CD4-positive, alpha-beta T cell treated with Interleukin-15 for 4 hours (primary cell): ENCODE measurements around the gene DPYSL4.

Experiments
- DNase-seq: peaks from one replicate; pipeline ENCODE4 v3.0.0-alpha.2; 2020; ENCODE audit warnings: low spot score

Gene DPYSL4

GRCh38 chr10:132243141-132243540 is 56.4 kb downstream of the DPYSL4 start:
- no peak for DNase-seq

- no peak for DNase-seq
These were observed 56.9 kb downstream of the DPYSL4 start for GRCh38 chr10:132243626-132244025.

DNA sequence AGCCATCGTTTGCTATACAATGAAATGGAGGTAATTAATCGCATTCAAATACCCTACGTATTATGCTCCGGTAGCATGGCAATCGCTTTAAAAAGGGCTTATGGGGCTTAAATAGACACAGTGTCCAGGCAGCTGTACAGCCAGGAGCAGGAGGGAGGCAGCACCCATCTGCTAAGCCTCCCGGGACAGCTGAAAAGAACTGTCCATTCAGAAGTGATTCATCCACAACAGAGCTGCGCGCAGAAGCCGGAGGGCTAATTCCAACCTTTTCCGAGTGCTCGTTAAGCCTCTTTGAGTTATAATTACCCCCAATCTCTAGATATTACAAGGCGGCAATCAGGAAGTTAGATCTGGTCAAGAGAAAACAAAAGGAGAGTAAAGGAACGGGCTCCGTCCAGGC is 58.3 kb downstream of the DPYSL4 start:
- no peak for DNase-seq

DNA sequence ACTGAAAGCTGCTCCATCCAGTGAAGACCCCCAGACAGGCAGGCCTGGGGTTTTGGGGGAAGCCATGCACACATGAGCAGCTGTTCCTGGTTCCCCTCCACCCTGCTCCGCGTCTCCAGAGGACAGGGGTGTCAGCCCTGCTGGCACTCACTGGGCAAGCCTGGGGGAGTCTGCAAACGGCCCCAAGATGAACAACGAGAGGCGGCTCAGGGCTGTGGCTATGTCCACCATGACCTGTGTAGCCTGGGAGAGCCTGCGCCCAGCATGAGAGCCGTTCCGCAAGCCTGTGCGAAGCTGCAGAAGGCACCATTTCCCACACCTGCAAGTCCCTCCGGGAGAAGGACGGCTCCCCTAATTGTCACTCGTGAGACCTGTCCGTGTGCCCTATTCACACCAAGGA is 59.5 kb downstream of the DPYSL4 start:
- DNase-seq = no peak

DNA sequence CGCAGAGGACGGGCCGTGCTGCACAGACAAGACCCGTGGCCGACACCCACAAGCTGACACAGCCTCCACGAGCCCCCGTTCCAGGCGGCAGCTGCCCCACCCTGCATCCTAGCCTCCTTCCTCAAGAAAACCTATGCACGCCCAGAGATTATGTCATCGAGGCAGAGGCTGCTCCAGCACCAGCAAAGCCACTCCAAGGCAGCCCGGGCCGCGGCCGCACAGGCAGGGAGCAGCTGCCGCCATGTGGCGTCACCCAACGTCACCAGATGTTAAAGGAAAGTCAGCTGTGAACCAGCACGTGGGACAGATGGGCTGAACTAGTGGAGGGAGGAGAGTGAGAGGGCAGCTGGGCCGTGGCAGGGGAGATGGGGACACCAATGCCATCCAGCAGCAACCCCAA is 61.2 kb downstream of the DPYSL4 start:
- DNase-seq = no peak

DNA sequence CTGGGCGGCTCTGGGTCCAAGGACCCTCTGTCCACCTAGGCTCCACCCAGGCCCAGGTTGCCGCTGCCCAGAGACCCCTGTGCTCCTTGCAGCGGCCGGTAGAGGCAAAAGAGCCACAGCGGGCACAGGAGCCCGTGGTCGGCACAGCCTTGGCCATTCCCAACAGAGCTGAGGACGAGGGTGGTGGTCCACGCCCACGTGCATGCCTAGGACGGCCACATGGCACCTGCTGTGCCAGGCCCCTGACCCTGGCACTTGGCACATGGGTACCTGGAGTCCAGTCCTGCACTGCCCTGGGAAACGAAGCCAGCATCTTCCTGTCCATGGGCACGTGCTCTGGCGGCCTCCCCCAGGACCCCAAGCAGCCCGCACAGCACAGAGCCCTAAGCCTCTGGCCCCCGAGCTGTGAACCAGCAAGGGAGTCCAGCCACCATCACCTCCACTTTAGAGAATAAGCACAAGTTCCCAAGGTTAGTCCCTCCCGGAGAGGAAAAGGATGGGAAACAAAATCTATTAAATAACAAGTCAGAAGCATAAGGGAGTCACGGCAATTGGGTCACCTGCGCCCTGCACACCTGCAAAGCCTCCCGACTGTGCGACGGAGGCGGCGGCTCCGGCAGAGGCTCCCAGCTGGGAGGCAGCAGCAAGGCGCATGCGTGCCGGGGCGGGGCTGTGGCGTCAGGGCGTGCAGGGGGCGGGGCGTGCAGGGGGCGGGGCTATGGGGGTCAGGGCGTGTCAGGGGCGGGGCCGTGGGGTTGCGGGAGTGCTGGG is 61.9 kb downstream of the DPYSL4 start:
- no peak for DNase-seq

DNA sequence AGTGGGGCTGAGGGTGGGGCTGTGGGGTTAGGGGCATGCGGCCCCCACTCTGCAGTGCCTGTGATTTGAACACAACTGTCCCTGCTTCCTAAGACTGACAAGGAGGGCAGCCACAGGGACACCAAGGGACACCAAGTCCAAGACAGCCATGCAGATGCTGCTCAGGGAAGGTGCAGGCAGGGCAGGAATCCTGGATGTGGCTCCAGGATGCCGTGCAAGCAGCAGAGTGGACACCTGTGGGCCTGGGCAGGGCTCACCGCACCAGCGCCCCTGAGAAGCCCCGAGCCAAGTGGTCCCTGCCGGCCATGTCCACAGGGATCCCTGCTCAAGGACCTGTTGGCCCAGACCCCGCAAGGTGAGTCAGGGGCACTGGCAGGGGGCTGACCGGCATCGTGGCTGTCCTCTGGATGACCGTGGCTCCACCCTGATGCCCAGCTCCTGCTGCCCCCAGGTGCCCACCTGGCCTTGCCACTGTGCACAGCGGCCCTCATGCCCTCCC is 62.5 kb downstream of the DPYSL4 start:
- no peak for DNase-seq

GRCh38 chr10:132249824-132250375 is 63.2 kb downstream of the DPYSL4 start:
- no peak for DNase-seq

- no peak for DNase-seq
These were observed 64.0 kb downstream of the DPYSL4 start for GRCh38 chr10:132250481-132251475.

DNA sequence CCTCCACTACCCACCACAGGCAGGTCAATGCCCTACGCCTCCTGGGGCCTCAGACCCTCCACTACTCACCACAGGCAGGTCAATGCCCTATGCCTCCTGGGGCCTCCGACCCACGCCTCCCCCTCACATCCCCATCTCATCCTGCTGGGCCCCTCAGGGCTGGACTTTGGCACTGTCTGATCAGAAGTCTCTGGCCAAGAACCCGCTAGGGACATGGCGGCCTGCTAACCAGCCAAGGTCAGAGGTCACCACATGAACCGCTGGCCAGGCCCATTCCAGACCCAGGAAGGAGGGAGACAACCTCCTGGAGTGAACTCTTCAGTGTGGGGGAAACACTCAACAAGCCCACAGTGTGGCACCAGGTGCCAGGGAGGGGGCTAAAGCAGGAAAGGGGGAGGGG is 65.2 kb downstream of the DPYSL4 start:
- no peak for DNase-seq

- DNase-seq = no peak
These were observed 65.7 kb downstream of the DPYSL4 start for GRCh38 chr10:132252412-132252811.

DNA sequence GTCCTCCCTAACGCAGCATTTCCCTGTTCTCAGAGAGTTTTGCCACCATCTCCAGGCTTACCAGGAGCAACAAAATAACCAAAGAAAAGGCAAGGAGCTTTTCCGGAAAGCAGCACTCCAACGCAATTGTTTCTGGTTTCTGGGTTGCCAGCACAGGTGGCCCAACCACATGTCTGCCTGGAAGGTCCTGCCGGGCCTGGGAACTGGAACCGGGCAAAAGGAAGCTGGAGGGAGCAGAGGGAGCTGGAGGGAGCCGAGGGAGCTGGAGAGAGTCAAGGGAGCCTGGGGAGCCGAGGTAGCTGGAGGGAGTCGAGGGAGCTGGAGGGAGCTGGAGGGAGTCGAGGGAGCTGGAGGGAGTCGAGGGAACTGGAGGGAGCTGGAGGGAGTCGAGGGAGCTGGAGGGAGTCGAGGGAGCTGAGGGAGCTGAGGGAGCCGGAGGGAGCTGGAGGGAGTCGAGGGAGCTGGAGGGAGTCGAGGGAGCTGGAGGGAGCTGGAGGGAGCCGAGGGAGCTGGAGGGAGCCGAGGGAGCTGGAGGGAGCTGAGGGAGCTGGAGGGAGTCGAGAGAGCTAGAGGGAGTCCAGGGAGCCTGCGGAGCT is 66.4 kb downstream of the DPYSL4 start:
- DNase-seq = no peak

GRCh38 chr10:132254841-132255240 is 68.1 kb downstream of the DPYSL4 start:
- DNase-seq = no peak
